Activated CD8-positive, alpha-beta T cell treated with anti-CD3 and anti-CD28 coated beads for 36 hours (primary cell): ENCODE results near the gene CCDC51. TPM values are rescaled to one million over a fixed set of nuclear protein-coding genes. Genes with fewer than 3 reads are reported as not detected.

ENCODE experiments used
- ATAC-seq: fragments of 200-7000 bp; cut with Tn5 transposase; one replicate; pipeline ENCODE4 v1.10.0; 2021; ENCODE audit warnings: mild to moderate bottlenecking, moderate library complexity
- CTCF ChIA-PET: fragments of 350-600 bp; sonication (Branson Sonifier 250); formaldehyde crosslinking; loops from one replicate; lab custom pipeline; 2021; ENCODE audit warnings: antibody characterized with exemption; lab: Charles Lee
- POLR2A ChIA-PET: fragments of 350-600 bp; sonication (Branson Sonifier 250); formaldehyde crosslinking; loops from one replicate; lab custom pipeline; 2021; ENCODE audit warnings: antibody characterized with exemption; lab: Charles Lee
- DNase-seq: peaks from one replicate; pipeline ENCODE4 v3.0.0-alpha.2; 2020
- H3K27ac Mint-ChIP-seq: one replicate; pipeline ENCODE4 v1.8.0; 2021; ENCODE audit warnings: mild to moderate bottlenecking, mixed read lengths
- H3K27me3 Mint-ChIP-seq: one replicate; pipeline ENCODE4 v1.8.0; 2021; ENCODE audit warnings: mixed read lengths
- H3K36me3 Mint-ChIP-seq: one replicate; pipeline ENCODE4 v1.8.0; 2021; ENCODE audit warnings: low read depth, mixed read lengths
- H3K4me1 Mint-ChIP-seq: one replicate; pipeline ENCODE4 v1.8.0; 2021; ENCODE audit warnings: low read depth, mixed read lengths
- H3K4me3 Mint-ChIP-seq: one replicate; pipeline ENCODE4 v1.8.0; 2021; ENCODE audit warnings: mild to moderate bottlenecking, moderate library complexity, mixed read lengths
- H3K9me3 Mint-ChIP-seq: one replicate; pipeline ENCODE4 v1.8.0; 2021; ENCODE audit warnings: mixed read lengths
- CTCF ChIP-seq: fragments of 200-600 bp; IDR thresholded peaks from one replicate; pipeline ENCODE4 v1.8.0; 2022; ENCODE audit warnings: antibody characterized with exemption, mild to moderate bottlenecking
- intact Hi-C: fragments of 100-400 bp; cut with micrococcal nuclease; formaldehyde crosslinking; loops from one replicate; pipeline ENCODE4 v1.10.0; 2022
- total RNA-seq, 2 experiments: library from RNA; stranded (reverse); gene quantifications; one replicate each; pipeline ENCODE4 v1.2.3, GENCODE V29; 2021

The CCDC51 gene
- total RNA-seq, 2 experiments from 2014 or later, result 25.3 to 28.3 TPM

GRCh38 chr3:48408823-48409281 is 31.1 kb downstream of the CCDC51 start:
- H3K36me3 Mint-ChIP-seq, result no peaks in the 10 kb centered on the region
- H3K9me3 Mint-ChIP-seq, result no peaks in the 10 kb centered on the region
- intact Hi-C loops, result no loop called here
- H3K4me1 Mint-ChIP-seq, result no peaks in the 10 kb centered on the region
- no peak overlapping the region for H3K27ac Mint-ChIP-seq
- TF ChIP-seq CTCF, result peak; percentile 26
- ATAC-seq (peak; percentile 42), DNase-seq (no peak)
- no peaks in the 10 kb centered on the region for H3K27me3 Mint-ChIP-seq
- ChIA-PET POLR2A (no interaction called here), CTCF (interaction anchor here (1.0 to 12.8 kb wide), 4 partner anchors 8 to 140 kb away, joined by 3 to 312 read pairs (median 14); partner anchors contain the start of genes CCDC51 and TMA7)
- H3K4me3 Mint-ChIP-seq, result no peak overlapping the region

- H3K9me3 Mint-ChIP-seq, result no peaks in the 10 kb centered on the region
- ATAC-seq, result no peak
- DNase-seq, result no peak
- POLR2A ChIA-PET, result no interaction called here
- H3K4me1 Mint-ChIP-seq, result no peaks in the 10 kb centered on the region
- H3K27me3 Mint-ChIP-seq, result no peaks in the 10 kb centered on the region
- CTCF ChIA-PET, result interaction anchor here (1.0 to 12.8 kb wide), 3 partner anchors 27 to 141 kb away, joined by 3 to 312 read pairs (median 4); partner anchors contain the start of genes CCDC51 and TMA7
- TF ChIP-seq CTCF, result no peak
- no peaks in the 10 kb centered on the region for H3K36me3 Mint-ChIP-seq
- H3K4me3 Mint-ChIP-seq, result no peak overlapping the region
- intact Hi-C loops, result no loop called here
- H3K27ac Mint-ChIP-seq, result no peak overlapping the region
Observed at GRCh38 chr3:48407542-48408099, 32.3 kb downstream of the CCDC51 start.

- POLR2A ChIA-PET, result no interaction called here
- DNase-seq, result no peak
- intact Hi-C loops, result no loop called here
Observed at GRCh38 chr3:48406443-48407431, 33.2 kb downstream of the CCDC51 start.

GRCh38 chr3:48405971-48406370 is 33.9 kb downstream of the CCDC51 start:
- no peaks in the 10 kb centered on the region for H3K36me3 Mint-ChIP-seq
- intact Hi-C loops, result no loop called here
- H3K9me3 Mint-ChIP-seq, result no peaks in the 10 kb centered on the region
- TF ChIP-seq CTCF, result no peak
- H3K27me3 Mint-ChIP-seq, result no peaks in the 10 kb centered on the region
- no peak overlapping the region for H3K4me3 Mint-ChIP-seq
- DNase-seq (no peak), ATAC-seq (no peak)
- H3K27ac Mint-ChIP-seq, result no peak overlapping the region
- ChIA-PET POLR2A (no interaction called here), CTCF (interaction anchor here (12.8 kb wide), 1 partner anchor 29 kb away, joined by 312 read pairs; no protein-coding TSS in a partner anchor)
- H3K4me1 Mint-ChIP-seq, result no peaks in the 10 kb centered on the region

More at GRCh38 chr3:48406443-48407431, 33.2 kb downstream of the CCDC51 start:
- Mint-ChIP-seq H3K27ac (no peak overlapping the region), H3K36me3 (no peaks in the 10 kb centered on the region), H3K27me3 (no peaks in the 10 kb centered on the region), H3K4me1 (no peaks in the 10 kb centered on the region), H3K4me3 (no peak overlapping the region), H3K9me3 (no peaks in the 10 kb centered on the region)
- CTCF ChIA-PET, result interaction anchor here (12.8 kb wide), 1 partner anchor 28 kb away, joined by 312 read pairs; no protein-coding TSS in a partner anchor
- no peak for TF ChIP-seq CTCF
- no peak for ATAC-seq
